ENCODE measurements around the gene ZDHHC16.
"Not testable (repeated sequence)": the region's sequence is repeated elsewhere in the genome, so short reads cannot be mapped to it uniquely, and the experiment has no call there.

ZDHHC16 gene

GRCh38 chr10:97406064-97406463 lies 39.9 kb upstream of the ZDHHC16 start:
- Mint-ChIP-seq H3K36me3 (ENCODE audit: low read depth) (no peaks in the 10 kb centered on the region), H3K4me3 (no peak overlapping the region), H3K9me3 (no peaks in the 10 kb centered on the region), H3K27ac (no peak overlapping the region), H3K4me1 (peaks cover 4% of the 10 kb centered on the region), H3K27me3 (ENCODE audit: low read depth) (no peaks in the 10 kb centered on the region)
- TF ChIP-seq, protein P1, sequence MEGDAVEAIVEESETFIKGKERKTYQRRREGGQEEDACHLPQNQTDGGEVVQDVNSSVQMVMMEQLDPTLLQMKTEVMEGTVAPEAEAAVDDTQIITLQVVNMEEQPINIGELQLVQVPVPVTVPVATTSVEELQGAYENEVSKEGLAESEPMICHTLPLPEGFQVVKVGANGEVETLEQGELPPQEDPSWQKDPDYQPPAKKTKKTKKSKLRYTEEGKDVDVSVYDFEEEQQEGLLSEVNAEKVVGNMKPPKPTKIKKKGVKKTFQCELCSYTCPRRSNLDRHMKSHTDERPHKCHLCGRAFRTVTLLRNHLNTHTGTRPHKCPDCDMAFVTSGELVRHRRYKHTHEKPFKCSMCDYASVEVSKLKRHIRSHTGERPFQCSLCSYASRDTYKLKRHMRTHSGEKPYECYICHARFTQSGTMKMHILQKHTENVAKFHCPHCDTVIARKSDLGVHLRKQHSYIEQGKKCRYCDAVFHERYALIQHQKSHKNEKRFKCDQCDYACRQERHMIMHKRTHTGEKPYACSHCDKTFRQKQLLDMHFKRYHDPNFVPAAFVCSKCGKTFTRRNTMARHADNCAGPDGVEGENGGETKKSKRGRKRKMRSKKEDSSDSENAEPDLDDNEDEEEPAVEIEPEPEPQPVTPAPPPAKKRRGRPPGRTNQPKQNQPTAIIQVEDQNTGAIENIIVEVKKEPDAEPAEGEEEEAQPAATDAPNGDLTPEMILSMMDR (IDR thresholded peaks at IDR 0.05; ENCODE audit: unreplicated experiment in 3 of 3) = no peak

GRCh38 chr10:97406483-97406882 lies 39.5 kb upstream of the ZDHHC16 start:
- H3K4me3 Mint-ChIP-seq; H3K4me1 Mint-ChIP-seq; H3K9me3 Mint-ChIP-seq; H3K36me3 Mint-ChIP-seq (ENCODE audit: low read depth); H3K27ac Mint-ChIP-seq; H3K27me3 Mint-ChIP-seq (ENCODE audit: low read depth): not testable (repeated sequence)

DNA sequence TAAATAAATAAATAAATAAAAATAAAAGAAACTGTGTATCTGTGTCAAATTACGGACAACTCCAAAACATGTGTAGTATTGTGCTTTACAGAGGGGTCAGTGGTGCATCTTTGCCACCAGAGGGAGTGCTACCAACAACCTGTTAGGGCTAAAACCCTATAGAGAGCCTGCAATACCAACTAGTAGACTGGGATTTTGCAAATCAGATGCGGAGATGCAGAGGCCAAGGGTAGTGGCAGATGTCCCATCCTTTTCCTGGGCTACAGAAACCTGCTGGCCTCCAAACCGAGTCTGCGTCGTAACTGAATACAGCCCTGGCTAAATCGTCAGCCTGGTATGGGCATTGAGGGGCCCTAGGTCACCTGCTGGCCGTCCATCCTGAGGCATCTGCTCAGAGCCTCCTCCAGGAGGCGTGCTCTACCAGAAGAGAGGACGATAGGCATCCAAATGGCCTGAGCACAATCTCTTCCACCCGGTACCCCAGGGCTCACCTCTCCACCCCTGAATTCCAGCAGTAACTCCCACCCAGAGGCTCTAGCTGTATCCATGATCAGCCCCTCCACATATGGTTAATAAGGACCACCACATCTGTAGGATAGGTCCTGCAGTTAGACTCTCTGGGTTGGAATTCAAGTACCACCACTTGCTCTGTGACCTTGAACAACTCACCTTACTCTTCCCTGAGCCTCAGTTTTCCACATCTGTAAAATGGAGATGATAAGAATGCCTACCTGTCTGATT lies 38.6 kb upstream of the ZDHHC16 start:
- H3K27ac Mint-ChIP-seq = peak overlapping the region in 2 of 3 experiments; percentile 40 to 50
- no peaks in the 10 kb centered on the region for H3K36me3 Mint-ChIP-seq (ENCODE audit: low read depth)
- H3K4me1 Mint-ChIP-seq = no peaks in the 10 kb centered on the region
- peak overlapping the region in 1 of 3 experiments; percentile 40 for H3K4me3 Mint-ChIP-seq
- TF ChIP-seq, protein P1 (IDR thresholded peaks at IDR 0.05; ENCODE audit: unreplicated experiment in 3 of 3) = peak; percentile 80 to 86 (median 86)
- H3K9me3 Mint-ChIP-seq = no peaks in the 10 kb centered on the region
- H3K27me3 Mint-ChIP-seq (ENCODE audit: low read depth) = no peaks in the 10 kb centered on the region

DNA sequence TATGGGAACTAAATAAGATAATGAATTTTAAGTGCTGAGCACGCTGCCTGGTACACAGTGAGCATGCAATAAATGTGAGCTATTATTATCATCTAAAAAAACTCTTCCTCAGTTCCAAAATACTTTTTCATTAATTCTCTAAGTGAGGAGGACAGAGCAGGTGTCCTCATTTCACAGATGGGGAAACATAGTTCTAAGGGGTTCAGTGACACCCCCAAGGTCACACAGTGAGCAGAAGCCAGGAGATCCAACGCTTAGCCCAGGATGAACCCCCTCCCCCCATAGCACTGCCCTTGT lies 38.1 kb upstream of the ZDHHC16 start:
- Mint-ChIP-seq H3K9me3 (no peaks in the 10 kb centered on the region), H3K4me1 (no peaks in the 10 kb centered on the region), H3K27ac (no peak overlapping the region), H3K27me3 (ENCODE audit: low read depth) (no peaks in the 10 kb centered on the region), H3K4me3 (no peak overlapping the region), H3K36me3 (ENCODE audit: low read depth) (no peaks in the 10 kb centered on the region)
- TF ChIP-seq, protein P1 (IDR thresholded peaks at IDR 0.05; ENCODE audit: unreplicated experiment in 3 of 3) = no peak

GRCh38 chr10:97408496-97408992 lies 37.4 kb upstream of the ZDHHC16 start:
- TF ChIP-seq, protein P1 (IDR thresholded peaks at IDR 0.05; ENCODE audit: unreplicated experiment in 3 of 3) = no peak
- Mint-ChIP-seq H3K27ac (no peak overlapping the region), H3K27me3 (ENCODE audit: low read depth) (no peaks in the 10 kb centered on the region), H3K36me3 (ENCODE audit: low read depth) (no peaks in the 10 kb centered on the region), H3K4me1 (no peaks in the 10 kb centered on the region), H3K4me3 (no peak overlapping the region), H3K9me3 (no peaks in the 10 kb centered on the region)

- H3K9me3 Mint-ChIP-seq = no peaks in the 10 kb centered on the region
- H3K27ac Mint-ChIP-seq = no peak overlapping the region
- H3K27me3 Mint-ChIP-seq (ENCODE audit: low read depth) = no peaks in the 10 kb centered on the region
- no peaks in the 10 kb centered on the region for H3K4me1 Mint-ChIP-seq
- TF ChIP-seq, protein P1 (IDR thresholded peaks at IDR 0.05; ENCODE audit: unreplicated experiment in 3 of 3) = no peak
- no peak overlapping the region for H3K4me3 Mint-ChIP-seq
- no peaks in the 10 kb centered on the region for H3K36me3 Mint-ChIP-seq (ENCODE audit: low read depth)
Measured at GRCh38 chr10:97411406-97411805, 34.6 kb upstream of the ZDHHC16 start.

All from nephron (organoid).